ENCODE measurements around the gene MOB2.

The MOB2 gene

GRCh38 chr11:1447845-1448825 lies 38.4 kb downstream of the MOB2 start:
- H3K79me1 ChIP-seq (ENCODE audit: low read length): no peaks in the 10 kb centered on the region
- no peak overlapping the region for H2AFZ ChIP-seq (ENCODE audit: insufficient read depth, low read length, poor library complexity)
- no peak overlapping the region for H2BK5ac ChIP-seq (ENCODE audit: low read depth, low read length, poor library complexity)
- H3K18ac ChIP-seq (ENCODE audit: low read length): no peak overlapping the region
- no peak overlapping the region for H3K23ac ChIP-seq (ENCODE audit: low read length)
- H3K4me1 ChIP-seq (ENCODE audit: control insufficient read depth in 1 of 2, insufficient read depth in 2 of 2, low read length in 2 of 2): peaks cover 0 to 4% of the 10 kb centered on the region in 2 experiments
- no peak overlapping the region for H3K4ac ChIP-seq (ENCODE audit: low read depth, low read length)
- H3K36me3 ChIP-seq (ENCODE audit: control insufficient read depth in 1 of 2, insufficient read depth in 2 of 2, low read length in 2 of 2): no peaks in the 10 kb centered on the region
- H4K91ac ChIP-seq (ENCODE audit: low read depth, low read length): peak overlapping the region; percentile 41
- H3K9me3 ChIP-seq (ENCODE audit: insufficient read depth, low read depth, low read length): peaks cover 3% of the 10 kb centered on the region
- no peak overlapping the region for H4K12ac ChIP-seq (ENCODE audit: low read depth, low read length)
- H3K4me3 ChIP-seq (ENCODE audit: low read depth, low read length): no peak overlapping the region
- no peak overlapping the region for H2AK5ac ChIP-seq (ENCODE audit: low read length)
- H2BK12ac ChIP-seq (ENCODE audit: low read length): no peak overlapping the region
- H3K4me2 ChIP-seq (ENCODE audit: low read length): no peak overlapping the region
- no peaks in the 10 kb centered on the region for H3K79me2 ChIP-seq (ENCODE audit: control insufficient read depth, insufficient read depth, low read length, poor library complexity)
- no peak overlapping the region for H3K9ac ChIP-seq (ENCODE audit: low read length)
- H2BK120ac ChIP-seq (ENCODE audit: insufficient read depth, low read length, poor library complexity): no peak overlapping the region
- no peak overlapping the region for H3K27ac ChIP-seq (ENCODE audit: low read depth, low read length)
- H3K27me3 ChIP-seq (ENCODE audit: insufficient read depth, low read length): no peaks in the 10 kb centered on the region
- no peak overlapping the region for H4K8ac ChIP-seq (ENCODE audit: low read depth, low read length)
- H3K14ac ChIP-seq (ENCODE audit: low read length): no peak overlapping the region
- DNase-seq: no peak
- WGBS (ENCODE audit: extremely low coverage, insufficient coverage, insufficient read length): no CpG with 5 or more reads among the region's 49 CpGs

GRCh38 chr11:1446623-1447022 lies 40.0 kb downstream of the MOB2 start:
- H3K79me1 ChIP-seq (ENCODE audit: low read length): no peaks in the 10 kb centered on the region

GRCh38 chr11:1445741-1446445 lies 40.7 kb downstream of the MOB2 start:
- no peak overlapping the region for H3K14ac ChIP-seq (ENCODE audit: low read length)
- no peak overlapping the region for H4K91ac ChIP-seq (ENCODE audit: low read depth, low read length)
- no peak overlapping the region for H2BK5ac ChIP-seq (ENCODE audit: low read depth, low read length, poor library complexity)
- H3K79me2 ChIP-seq (ENCODE audit: control insufficient read depth, insufficient read depth, low read length, poor library complexity): no peaks in the 10 kb centered on the region
- H2BK12ac ChIP-seq (ENCODE audit: low read length): no peak overlapping the region
- no peaks in the 10 kb centered on the region for H3K27me3 ChIP-seq (ENCODE audit: insufficient read depth, low read length)
- H3K4ac ChIP-seq (ENCODE audit: low read depth, low read length): no peak overlapping the region
- no peaks in the 10 kb centered on the region for H3K79me1 ChIP-seq (ENCODE audit: low read length)
- no peak overlapping the region for H2AK5ac ChIP-seq (ENCODE audit: low read length)
- H2AFZ ChIP-seq (ENCODE audit: insufficient read depth, low read length, poor library complexity): no peak overlapping the region
- H3K4me3 ChIP-seq (ENCODE audit: low read depth, low read length): no peak overlapping the region
- WGBS (ENCODE audit: extremely low coverage, insufficient coverage, insufficient read length): no CpG with 5 or more reads among the region's 30 CpGs
- peaks cover 3% of the 10 kb centered on the region for H3K9me3 ChIP-seq (ENCODE audit: insufficient read depth, low read depth, low read length)
- no peak overlapping the region for H2BK120ac ChIP-seq (ENCODE audit: insufficient read depth, low read length, poor library complexity)
- H3K9ac ChIP-seq (ENCODE audit: low read length): no peak overlapping the region
- H3K18ac ChIP-seq (ENCODE audit: low read length): no peak overlapping the region
- H3K4me1 ChIP-seq (ENCODE audit: control insufficient read depth in 1 of 2, insufficient read depth in 2 of 2, low read length in 2 of 2): peaks cover 0 to 4% of the 10 kb centered on the region in 2 experiments
- H3K23ac ChIP-seq (ENCODE audit: low read length): no peak overlapping the region
- H3K27ac ChIP-seq (ENCODE audit: low read depth, low read length): no peak overlapping the region
- H3K4me2 ChIP-seq (ENCODE audit: low read length): no peak overlapping the region
- no peak for DNase-seq
- no peak overlapping the region for H4K8ac ChIP-seq (ENCODE audit: low read depth, low read length)
- no peaks in the 10 kb centered on the region for H3K36me3 ChIP-seq (ENCODE audit: control insufficient read depth in 1 of 2, insufficient read depth in 2 of 2, low read length in 2 of 2)
- H4K12ac ChIP-seq (ENCODE audit: low read depth, low read length): no peak overlapping the region

More at GRCh38 chr11:1446623-1447022, 40.0 kb downstream of the MOB2 start:
- H3K14ac ChIP-seq (ENCODE audit: low read length): no peak overlapping the region
- H3K9me3 ChIP-seq (ENCODE audit: insufficient read depth, low read depth, low read length): peaks cover 3% of the 10 kb centered on the region
- H2BK120ac ChIP-seq (ENCODE audit: insufficient read depth, low read length, poor library complexity): no peak overlapping the region
- H3K27me3 ChIP-seq (ENCODE audit: insufficient read depth, low read length): no peaks in the 10 kb centered on the region
- H2AFZ ChIP-seq (ENCODE audit: insufficient read depth, low read length, poor library complexity): no peak overlapping the region
- H2BK12ac ChIP-seq (ENCODE audit: low read length): no peak overlapping the region
- no peak overlapping the region for H4K8ac ChIP-seq (ENCODE audit: low read depth, low read length)
- no peak for DNase-seq
- no peak overlapping the region for H3K18ac ChIP-seq (ENCODE audit: low read length)
- no CpG with 5 or more reads among the region's 9 CpGs for WGBS (ENCODE audit: extremely low coverage, insufficient coverage, insufficient read length)
- H3K79me2 ChIP-seq (ENCODE audit: control insufficient read depth, insufficient read depth, low read length, poor library complexity): no peaks in the 10 kb centered on the region
- peaks cover 0 to 4% of the 10 kb centered on the region in 2 experiments for H3K4me1 ChIP-seq (ENCODE audit: control insufficient read depth in 1 of 2, insufficient read depth in 2 of 2, low read length in 2 of 2)
- H4K91ac ChIP-seq (ENCODE audit: low read depth, low read length): no peak overlapping the region
- H3K4me3 ChIP-seq (ENCODE audit: low read depth, low read length): no peak overlapping the region
- no peak overlapping the region for H3K4me2 ChIP-seq (ENCODE audit: low read length)
- H3K36me3 ChIP-seq (ENCODE audit: control insufficient read depth in 1 of 2, insufficient read depth in 2 of 2, low read length in 2 of 2): no peaks in the 10 kb centered on the region
- no peak overlapping the region for H2AK5ac ChIP-seq (ENCODE audit: low read length)
- H2BK5ac ChIP-seq (ENCODE audit: low read depth, low read length, poor library complexity): no peak overlapping the region
- H3K4ac ChIP-seq (ENCODE audit: low read depth, low read length): no peak overlapping the region
- H3K23ac ChIP-seq (ENCODE audit: low read length): no peak overlapping the region
- no peak overlapping the region for H3K27ac ChIP-seq (ENCODE audit: low read depth, low read length)
- no peak overlapping the region for H3K9ac ChIP-seq (ENCODE audit: low read length)
- no peak overlapping the region for H4K12ac ChIP-seq (ENCODE audit: low read depth, low read length)

- Histone ChIP-seq H3K4me3 (ENCODE audit: low read depth, low read length) (no peak overlapping the region), H2BK12ac (ENCODE audit: low read length) (no peak overlapping the region), H2AFZ (ENCODE audit: insufficient read depth, low read length, poor library complexity) (no peak overlapping the region), H3K23ac (ENCODE audit: low read length) (no peak overlapping the region), H2BK120ac (ENCODE audit: insufficient read depth, low read length, poor library complexity) (no peak overlapping the region), H4K91ac (ENCODE audit: low read depth, low read length) (no peak overlapping the region), H3K4me1 (ENCODE audit: control insufficient read depth in 1 of 2, insufficient read depth in 2 of 2, low read length in 2 of 2) (peaks cover 0 to 4% of the 10 kb centered on the region in 2 experiments), H3K4ac (ENCODE audit: low read depth, low read length) (no peak overlapping the region), H4K12ac (ENCODE audit: low read depth, low read length) (no peak overlapping the region), H2AK5ac (ENCODE audit: low read length) (no peak overlapping the region), H3K9me3 (ENCODE audit: insufficient read depth, low read depth, low read length) (peaks cover 3% of the 10 kb centered on the region), H3K4me2 (ENCODE audit: low read length) (no peak overlapping the region), H3K14ac (ENCODE audit: low read length) (no peak overlapping the region), H3K36me3 (ENCODE audit: control insufficient read depth in 1 of 2, insufficient read depth in 2 of 2, low read length in 2 of 2) (no peaks in the 10 kb centered on the region), H3K18ac (ENCODE audit: low read length) (no peak overlapping the region), H3K79me1 (ENCODE audit: low read length) (no peaks in the 10 kb centered on the region), H3K9ac (ENCODE audit: low read length) (no peak overlapping the region), H4K8ac (ENCODE audit: low read depth, low read length) (no peak overlapping the region), H3K27ac (ENCODE audit: low read depth, low read length) (no peak overlapping the region), H3K27me3 (ENCODE audit: insufficient read depth, low read length) (no peaks in the 10 kb centered on the region), H3K79me2 (ENCODE audit: control insufficient read depth, insufficient read depth, low read length, poor library complexity) (no peaks in the 10 kb centered on the region), H2BK5ac (ENCODE audit: low read depth, low read length, poor library complexity) (no peak overlapping the region)
- no CpG with 5 or more reads among the region's 32 CpGs for WGBS (ENCODE audit: extremely low coverage, insufficient coverage, insufficient read length)
- DNase-seq: no peak
Measured at GRCh38 chr11:1444823-1445422, 41.7 kb downstream of the MOB2 start.
